Trophoblast cell (in vitro differentiated cells and primary cell): Measurements from ENCODE around the gene RNF6.

Experiments
- DNase-seq, 2 donors: peaks; one replicate each; pipeline ENCODE4 v3.0.0-alpha.2; 2016
- H2AFZ ChIP-seq: 2 replicates; pipeline ENCODE4 v1.6.1; 2013; ENCODE audit warnings: low read length, moderate library complexity, mild to moderate bottlenecking; ENCODE audit not compliant: insufficient read depth, poor library complexity
- H2AK5ac ChIP-seq: 2 replicates; pipeline ENCODE4 v1.6.1; 2013; ENCODE audit warnings: mild to moderate bottlenecking, low read length
- H2BK120ac ChIP-seq: 2 replicates; pipeline ENCODE4 v1.6.1; 2013; ENCODE audit warnings: low read length, mild to moderate bottlenecking, moderate library complexity; ENCODE audit not compliant: insufficient read depth, poor library complexity
- H2BK12ac ChIP-seq: 2 replicates; pipeline ENCODE4 v1.6.1; 2013; ENCODE audit warnings: mild to moderate bottlenecking, low read length, moderate library complexity
- H2BK5ac ChIP-seq: 2 replicates; pipeline ENCODE4 v1.6.1; 2013; ENCODE audit warnings: low read length, low read depth, moderate library complexity, mild to moderate bottlenecking; ENCODE audit not compliant: poor library complexity
- H3K14ac ChIP-seq: 2 replicates; pipeline ENCODE4 v1.6.1; 2013; ENCODE audit warnings: mild to moderate bottlenecking, low read length
- H3K18ac ChIP-seq: 2 replicates; pipeline ENCODE4 v1.6.1; 2013; ENCODE audit warnings: mild to moderate bottlenecking, low read length
- H3K23ac ChIP-seq: 2 replicates; pipeline ENCODE4 v1.6.1; 2013; ENCODE audit warnings: low read length
- H3K27ac ChIP-seq: 2 replicates; pipeline ENCODE4 v1.5.1; 2013; ENCODE audit warnings: low read depth, mild to moderate bottlenecking, inconsistent platforms, low read length, moderate library complexity
- H3K27me3 ChIP-seq: 2 replicates; pipeline ENCODE4 v1.6.1; 2013; ENCODE audit warnings: inconsistent platforms, mild to moderate bottlenecking, low read length, moderate library complexity; ENCODE audit not compliant: insufficient read depth
- H3K36me3 ChIP-seq, 2 experiments: 1 replicate in 1 of 2; 2 replicates in 1 of 2; pipeline ENCODE4 v1.6.1; 2013; ENCODE audit warnings: low read length in 2 of 2, mild to moderate bottlenecking in 2 of 2, moderate library complexity in 1 of 2; ENCODE audit not compliant: insufficient read depth in 2 of 2, control insufficient read depth in 1 of 2
- H3K4ac ChIP-seq: 2 replicates; pipeline ENCODE4 v1.6.1; 2013; ENCODE audit warnings: low read depth, mild to moderate bottlenecking, low read length, moderate library complexity
- H3K4me1 ChIP-seq, 2 experiments: 1 replicate in 1 of 2; 2 replicates in 1 of 2; pipeline ENCODE4 v1.6.1; 2013; ENCODE audit warnings: low read length in 2 of 2, mild to moderate bottlenecking in 2 of 2, moderate library complexity in 1 of 2; ENCODE audit not compliant: insufficient read depth in 2 of 2, control insufficient read depth in 1 of 2
- H3K4me2 ChIP-seq: 2 replicates; pipeline ENCODE4 v1.6.1; 2013; ENCODE audit warnings: inconsistent platforms, mild to moderate bottlenecking, low read length, moderate library complexity
- H3K4me3 ChIP-seq: 2 replicates; pipeline ENCODE4 v1.5.1; 2013; ENCODE audit warnings: mild to moderate bottlenecking, low read depth, low read length, inconsistent platforms
- H3K79me1 ChIP-seq: one replicate; pipeline ENCODE4 v1.6.1; 2013; ENCODE audit warnings: low read length
- H3K79me2 ChIP-seq: 2 replicates; pipeline ENCODE4 v1.6.1; 2013; ENCODE audit warnings: low read length, mild to moderate bottlenecking; ENCODE audit not compliant: control insufficient read depth, insufficient read depth, poor library complexity
- H3K9ac ChIP-seq: 2 replicates; pipeline ENCODE4 v1.6.1; 2013; ENCODE audit warnings: mild to moderate bottlenecking, low read length
- H3K9me3 ChIP-seq: 2 replicates; pipeline ENCODE4 v1.6.1; 2013; ENCODE audit warnings: low read depth, mild to moderate bottlenecking, control low read depth, inconsistent platforms, low read length; ENCODE audit not compliant: insufficient read depth
- H4K12ac ChIP-seq: 2 replicates; pipeline ENCODE4 v1.6.1; 2013; ENCODE audit warnings: low read depth, mild to moderate bottlenecking, low read length, moderate library complexity
- H4K8ac ChIP-seq: 2 replicates; pipeline ENCODE4 v1.6.1; 2013; ENCODE audit warnings: low read depth, mild to moderate bottlenecking, low read length, moderate library complexity
- H4K91ac ChIP-seq: one replicate; pipeline ENCODE4 v1.6.1; 2013; ENCODE audit warnings: low read depth, mild to moderate bottlenecking, low read length, moderate library complexity
- WGBS: extraction: QIAGEN DNeasy Blood & Tissue Kit; methylation state at CpG from one replicate; pipeline ENCODE4 v1.1.7; 2013; ENCODE audit warnings: missing lambda C conversion rate; ENCODE audit not compliant: insufficient read length, insufficient coverage; ENCODE audit errors: extremely low coverage; 5-methylcytosine and 5-hydroxymethylcytosine counted together

Gene RNF6

DNA sequence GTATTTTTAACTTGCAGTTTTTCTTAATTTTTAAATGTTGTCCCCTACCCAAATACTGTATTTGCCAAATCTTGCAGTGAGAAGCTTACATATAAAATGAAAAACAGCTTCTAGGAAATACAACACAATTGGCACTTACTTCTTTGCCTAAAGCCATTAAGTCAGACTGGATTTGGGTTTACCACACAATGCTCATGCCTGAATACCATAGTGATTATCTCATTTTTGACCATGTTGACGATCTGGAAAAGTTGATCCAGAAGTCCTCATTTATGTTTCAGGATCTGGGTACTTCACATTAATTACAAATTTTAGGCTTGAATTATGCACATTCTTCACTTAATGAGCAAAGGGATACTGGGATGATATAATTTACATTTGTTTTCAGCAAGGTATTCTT, 2.4 kb downstream of the RNF6 start:
- H3K27me3 ChIP-seq, result no peaks in the 10 kb centered on the region
- no peak overlapping the region for H4K12ac ChIP-seq
- H3K9ac ChIP-seq, result no peak overlapping the region
- H2AFZ ChIP-seq, result no peak overlapping the region
- no peak overlapping the region for H3K4me2 ChIP-seq
- no peaks in the 10 kb centered on the region for H3K9me3 ChIP-seq
- H2BK12ac ChIP-seq, result no peak overlapping the region
- no peak overlapping the region for H3K18ac ChIP-seq
- no peak overlapping the region for H3K27ac ChIP-seq
- H3K4ac ChIP-seq, result no peak overlapping the region
- no peak overlapping the region for H4K91ac ChIP-seq
- H2BK120ac ChIP-seq, result no peak overlapping the region
- H3K36me3 ChIP-seq, result peaks cover 8 to 17% of the 10 kb centered on the region in 2 experiments
- H3K79me1 ChIP-seq, result peaks cover 13% of the 10 kb centered on the region
- no peak overlapping the region for H2AK5ac ChIP-seq
- H3K14ac ChIP-seq, result no peak overlapping the region
- no peak overlapping the region for H2BK5ac ChIP-seq
- H3K4me3 ChIP-seq, result no peak overlapping the region
- DNase-seq, result peak in 1 of 2 donors; percentile 56
- peaks cover 3 to 6% of the 10 kb centered on the region in 2 experiments for H3K4me1 ChIP-seq
- peaks cover 7% of the 10 kb centered on the region for H3K79me2 ChIP-seq
- no peak overlapping the region for H4K8ac ChIP-seq
- no peak overlapping the region for H3K23ac ChIP-seq
- WGBS, result no CpG with 5 or more reads among the region's 1 CpG

DNA sequence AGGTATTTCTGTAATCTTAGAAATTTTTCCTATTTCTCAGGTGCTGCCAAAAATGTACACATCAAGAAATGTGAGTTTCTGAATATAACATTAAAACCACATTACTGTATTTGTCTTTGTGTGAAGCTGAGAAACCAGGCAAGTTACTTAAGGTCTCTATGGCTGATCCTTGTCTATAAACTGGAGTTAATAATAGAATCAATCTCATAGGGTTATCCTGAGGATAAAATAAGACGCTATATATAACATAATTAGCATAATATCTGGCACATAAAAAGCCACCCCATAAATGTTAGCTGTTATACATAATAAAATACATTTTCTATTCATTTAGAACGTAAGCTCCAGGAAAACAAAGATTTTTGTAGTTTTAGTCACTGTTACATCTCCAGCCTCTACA, 6.1 kb downstream of the RNF6 start:
- Histone ChIP-seq H4K12ac (no peak overlapping the region), H3K23ac (no peak overlapping the region), H3K4ac (no peak overlapping the region), H3K4me2 (no peak overlapping the region), H3K18ac (no peak overlapping the region), H3K14ac (no peak overlapping the region), H4K8ac (no peak overlapping the region), H2AFZ (no peak overlapping the region), H3K9ac (no peak overlapping the region), H2BK12ac (no peak overlapping the region), H3K4me3 (no peak overlapping the region), H3K27ac (no peak overlapping the region), H4K91ac (no peak overlapping the region), H3K4me1 (peaks cover 0 to 1% of the 10 kb centered on the region in 2 experiments), H2BK5ac (no peak overlapping the region), H3K9me3 (no peaks in the 10 kb centered on the region), H2BK120ac (no peak overlapping the region), H3K36me3 (peaks cover 14 to 28% of the 10 kb centered on the region in 2 experiments), H3K27me3 (no peaks in the 10 kb centered on the region), H3K79me1 (no peaks in the 10 kb centered on the region), H3K79me2 (no peaks in the 10 kb centered on the region), H2AK5ac (no peak overlapping the region)
- no peak for DNase-seq
- WGBS, result no CpG with 5 or more reads among the region's 2 CpGs

DNA sequence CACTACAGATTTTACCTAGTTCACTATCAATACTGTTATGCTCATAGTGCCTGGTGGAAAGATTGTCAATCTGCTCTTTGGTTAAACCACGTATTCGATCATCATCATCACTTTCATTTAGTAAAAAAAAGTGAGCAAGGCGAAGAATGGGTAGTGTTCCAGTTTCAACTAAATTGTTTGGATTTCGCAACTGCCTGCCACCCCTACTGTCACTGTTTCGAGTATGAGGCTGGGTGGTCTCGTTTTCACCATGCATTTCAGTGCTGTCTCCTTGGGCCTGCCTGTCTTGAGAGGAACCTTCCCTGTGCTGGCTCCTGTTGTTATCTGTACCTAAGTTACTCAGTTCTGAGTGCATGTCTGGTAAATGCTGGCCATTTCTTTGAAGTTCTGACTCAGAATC, 8.1 kb downstream of the RNF6 start:
- H2AFZ ChIP-seq, result no peak overlapping the region
- no peak overlapping the region for H3K4me2 ChIP-seq
- no peaks in the 10 kb centered on the region for H3K9me3 ChIP-seq
- no peak overlapping the region for H2BK12ac ChIP-seq
- no peak overlapping the region for H3K18ac ChIP-seq
- H3K14ac ChIP-seq, result no peak overlapping the region
- H3K79me2 ChIP-seq, result no peaks in the 10 kb centered on the region
- no peak overlapping the region for H3K27ac ChIP-seq
- no peak overlapping the region for H2BK5ac ChIP-seq
- H3K4me3 ChIP-seq, result no peak overlapping the region
- H3K4ac ChIP-seq, result no peak overlapping the region
- H4K91ac ChIP-seq, result no peak overlapping the region
- H4K8ac ChIP-seq, result no peak overlapping the region
- H3K9ac ChIP-seq, result no peak overlapping the region
- no peak overlapping the region for H4K12ac ChIP-seq
- no peaks in the 10 kb centered on the region for H3K27me3 ChIP-seq
- no peak overlapping the region for H2BK120ac ChIP-seq
- peaks cover 14 to 31% of the 10 kb centered on the region in 2 experiments for H3K36me3 ChIP-seq
- no peaks in the 10 kb centered on the region for H3K79me1 ChIP-seq
- H3K23ac ChIP-seq, result no peak overlapping the region
- WGBS, result no CpG with 5 or more reads among the region's 6 CpGs
- H3K4me1 ChIP-seq, result no peaks in the 10 kb centered on the region
- DNase-seq, result no peak
- no peak overlapping the region for H2AK5ac ChIP-seq

DNA sequence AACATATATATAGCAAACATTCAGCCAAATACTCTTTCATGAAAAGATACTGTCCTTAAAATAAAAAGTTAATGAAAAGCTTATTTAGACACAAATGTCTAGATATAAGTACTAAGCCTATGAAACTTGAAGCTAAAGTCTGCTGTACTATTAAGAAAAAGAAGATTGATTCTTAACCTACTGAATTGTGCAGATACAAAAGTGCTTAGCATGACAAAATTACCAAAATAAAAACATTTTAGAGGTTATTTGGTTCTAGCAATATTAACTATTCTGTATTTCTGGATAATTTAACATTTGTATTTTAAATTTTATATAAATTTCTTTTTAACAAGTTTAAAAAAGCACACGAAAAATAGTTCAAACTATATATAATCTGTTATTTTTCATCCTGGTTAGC, 8.8 kb downstream of the RNF6 start:
- no peak for DNase-seq
- WGBS, result no CpG with 5 or more reads among the region's 1 CpG
- no peak overlapping the region for H4K12ac ChIP-seq

More for the DNA sequence above, 8.8 kb downstream of the RNF6 start:
- Histone ChIP-seq H3K4ac (no peak overlapping the region), H2AK5ac (no peak overlapping the region), H2AFZ (no peak overlapping the region), H4K91ac (no peak overlapping the region), H3K18ac (no peak overlapping the region), H4K8ac (no peak overlapping the region), H2BK12ac (no peak overlapping the region), H2BK5ac (no peak overlapping the region), H3K9ac (no peak overlapping the region), H3K4me1 (no peaks in the 10 kb centered on the region), H3K27ac (no peak overlapping the region), H3K14ac (no peak overlapping the region), H3K79me1 (no peaks in the 10 kb centered on the region), H2BK120ac (no peak overlapping the region), H3K23ac (no peak overlapping the region), H3K79me2 (no peaks in the 10 kb centered on the region), H3K4me3 (no peak overlapping the region), H3K36me3 (peaks cover 14 to 32% of the 10 kb centered on the region in 2 experiments), H3K27me3 (no peaks in the 10 kb centered on the region), H3K4me2 (no peak overlapping the region), H3K9me3 (no peaks in the 10 kb centered on the region)
